OCI-LY7 (cell line): ENCODE data around the gene TMEM183A. TPM values are rescaled to one million over a fixed set of nuclear protein-coding genes. Genes with fewer than 3 reads are reported as not detected.

ENCODE experiments used
- BruUV-seq: library from RNA; stranded (reverse); fragments of 400-500 nt; replicated peaks from 2 replicates; lab custom pipeline; 2021; lab: Mats Ljungman, UMichigan
- CTCF ChIA-PET: fragments of 300-600 bp; sonication (Branson Sonifier 250); formaldehyde crosslinking; loops from one replicate; lab custom pipeline; 2022; ENCODE audit warnings: antibody characterized with exemption; ENCODE audit not compliant: unreplicated experiment; lab: Charles Lee
- POLR2A ChIA-PET: fragments of 300-600 bp; sonication (Branson Sonifier 250); formaldehyde crosslinking; loops from one replicate; lab custom pipeline; 2022; ENCODE audit warnings: antibody characterized with exemption; lab: Charles Lee
- DNase-seq: peaks from one replicate; pipeline ENCODE4 v3.0.0-alpha.2; 2015; ENCODE audit warnings: low spot score
- H2AFZ ChIP-seq: fragments of 200-600 bp; sonication (generic), shearing (Covaris generic); 2 replicates; pipeline ENCODE4 v1.6.1; 2014; ENCODE audit warnings: mild to moderate bottlenecking, antibody characterized with exemption, low read length, moderate library complexity
- H3K27ac ChIP-seq: fragments of 200-600 bp; sonication (generic); 2 replicates; pipeline ENCODE4 v1.5.1; 2014; ENCODE audit warnings: mixed run types, low read depth, mild to moderate bottlenecking, moderate library complexity, low read length, inconsistent platforms; ENCODE audit not compliant: poor library complexity, severe bottlenecking
- H3K36me3 ChIP-seq: fragments of 200-600 bp; sonication (generic); 2 replicates; pipeline ENCODE4 v1.6.1; 2014; ENCODE audit warnings: mild to moderate bottlenecking, antibody characterized with exemption, low read length, moderate library complexity, mixed read lengths; ENCODE audit not compliant: insufficient read depth
- H3K4me1 ChIP-seq: fragments of 200-600 bp; sonication (generic); 2 replicates; pipeline ENCODE4 v1.5.1; 2014; ENCODE audit warnings: mild to moderate bottlenecking, low read length; ENCODE audit not compliant: insufficient read depth, poor library complexity, severe bottlenecking
- H3K4me2 ChIP-seq: fragments of 200-600 bp; sonication (generic); 2 replicates; pipeline ENCODE4 v1.6.1; 2014; ENCODE audit warnings: mild to moderate bottlenecking, low read length
- H3K4me3 ChIP-seq: fragments of 200-600 bp; sonication (generic); 2 replicates; pipeline ENCODE4 v1.5.1; 2014; ENCODE audit warnings: mild to moderate bottlenecking, low read depth, low read length; ENCODE audit not compliant: poor library complexity, severe bottlenecking
- H3K79me2 ChIP-seq: fragments of 200-600 bp; sonication (generic); 2 replicates; pipeline ENCODE4 v1.6.1; 2016; ENCODE audit warnings: low read depth, mild to moderate bottlenecking, low read length, moderate library complexity, mixed read lengths; ENCODE audit not compliant: insufficient read depth
- H3K9me2 ChIP-seq: fragments of 200-600 bp; sonication (generic); 2 replicates; pipeline ENCODE4 v1.6.1; 2016; ENCODE audit warnings: mild to moderate bottlenecking, low read length, mixed read lengths; ENCODE audit not compliant: insufficient read depth
- H3K9me3 ChIP-seq: fragments of 200-600 bp; sonication (generic); 2 replicates; pipeline ENCODE4 v1.6.1; 2014; ENCODE audit warnings: mild to moderate bottlenecking, mixed run types, low read length, mixed read lengths
- H4K20me1 ChIP-seq: fragments of 200-600 bp; sonication (generic); 2 replicates; pipeline ENCODE4 v1.6.1; 2014; ENCODE audit warnings: mild to moderate bottlenecking, antibody characterized with exemption, low read length, moderate library complexity, mixed read lengths; ENCODE audit not compliant: insufficient read depth
- CTCF ChIP-seq: fragments of 200-600 bp; sonication (generic); conservative IDR thresholded peaks from 2 replicates; pipeline ENCODE4 v1.5.1; 2014; ENCODE audit warnings: mild to moderate bottlenecking, antibody characterized with exemption, low read length, moderate library complexity, mixed read lengths
- EZH2phosphoT487 ChIP-seq: fragments of 200-600 bp; sonication (generic); IDR thresholded peaks from 2 replicates; pipeline ENCODE4 v1.6.1; 2018; ENCODE audit warnings: low read depth, borderline replicate concordance, mild to moderate bottlenecking, mixed run types, antibody characterized with exemption, low read length, moderate library complexity, mixed read lengths
- intact Hi-C: fragments of 100-400 bp; cut with micrococcal nuclease; formaldehyde crosslinking; loops from one replicate; pipeline ENCODE4 v1.10.0; 2022; ENCODE audit not compliant: unreplicated experiment
- total RNA-seq, 2 experiments: library from RNA; depleted of rRNA in 1 of 2; stranded (reverse); fragments of >200 nt in 1 of 2; shearing (Covaris generic) in 1 of 2; gene quantifications; 2 replicates each; pipeline ENCODE4 v1.2.3, GENCODE V29; 2014 to 2022

The TMEM183A gene
- total RNA-seq, 2 experiments from 2014 or later = 83.9 to 92.4 TPM

- Histone ChIP-seq H3K4me3 (no peak overlapping the region), H3K27ac (no peak overlapping the region), H3K4me1 (no peaks in the 10 kb centered on the region), H3K79me2 (no peaks in the 10 kb centered on the region), H2AFZ (no peak overlapping the region), H3K4me2 (no peak overlapping the region), H3K36me3 (no peaks in the 10 kb centered on the region), H4K20me1 (no peaks in the 10 kb centered on the region), H3K9me2 (no peaks in the 10 kb centered on the region), H3K9me3 (no peaks in the 10 kb centered on the region)
- POLR2A ChIA-PET = interaction anchor here (1.0 kb wide), 1 partner anchor 16 kb away, joined by 4 read pairs; the partner anchor contains the start of gene TMEM183A
- no peak for TF ChIP-seq EZH2phosphoT487
- TF ChIP-seq CTCF = no peak
- BruUV-seq = no TSS peak
- intact Hi-C loops = no loop called here
- DNase-seq = no peak
- CTCF ChIA-PET = no interaction called here
Measured at GRCh38 chr1:202991112-202991511, 16.1 kb upstream of the TMEM183A start.

- intact Hi-C loops = loop anchor here (5.0 kb wide), 1 partner anchor 242 kb away; no protein-coding TSS in a partner anchor
- H3K9me3 ChIP-seq = no peaks in the 10 kb centered on the region
- no peaks in the 10 kb centered on the region for H3K79me2 ChIP-seq
- TF ChIP-seq CTCF (no peak), EZH2phosphoT487 (no peak)
- no peak overlapping the region for H3K27ac ChIP-seq
- H3K4me1 ChIP-seq = peaks cover 9% of the 10 kb centered on the region
- DNase-seq = no peak
- H2AFZ ChIP-seq = no peak overlapping the region
- H4K20me1 ChIP-seq = no peaks in the 10 kb centered on the region
- H3K9me2 ChIP-seq = no peaks in the 10 kb centered on the region
- CTCF ChIA-PET = no interaction called here
- no peak overlapping the region for H3K4me2 ChIP-seq
- BruUV-seq = no TSS peak
- no peak overlapping the region for H3K4me3 ChIP-seq
- POLR2A ChIA-PET = interaction anchor here (0.6 to 1.8 kb wide), 5 partner anchors 10 to 76 kb away, joined by 3 to 8 read pairs (median 4); partner anchors contain the start of gene TMEM183A
- no peaks in the 10 kb centered on the region for H3K36me3 ChIP-seq
Measured at GRCh38 chr1:202994756-202995155, 12.4 kb upstream of the TMEM183A start.
